Measurements from ENCODE around the gene LMF1. TPM values are rescaled to one million over a fixed set of nuclear protein-coding genes. Genes with fewer than 3 reads are reported as not detected.

Gene LMF1
- total and polyA plus RNA-seq, 2 of the 13 experiments (the other 11 are each of a cell fraction or from before 2014, with no cell fraction given) = 6.8 to 8.5 TPM

DNA sequence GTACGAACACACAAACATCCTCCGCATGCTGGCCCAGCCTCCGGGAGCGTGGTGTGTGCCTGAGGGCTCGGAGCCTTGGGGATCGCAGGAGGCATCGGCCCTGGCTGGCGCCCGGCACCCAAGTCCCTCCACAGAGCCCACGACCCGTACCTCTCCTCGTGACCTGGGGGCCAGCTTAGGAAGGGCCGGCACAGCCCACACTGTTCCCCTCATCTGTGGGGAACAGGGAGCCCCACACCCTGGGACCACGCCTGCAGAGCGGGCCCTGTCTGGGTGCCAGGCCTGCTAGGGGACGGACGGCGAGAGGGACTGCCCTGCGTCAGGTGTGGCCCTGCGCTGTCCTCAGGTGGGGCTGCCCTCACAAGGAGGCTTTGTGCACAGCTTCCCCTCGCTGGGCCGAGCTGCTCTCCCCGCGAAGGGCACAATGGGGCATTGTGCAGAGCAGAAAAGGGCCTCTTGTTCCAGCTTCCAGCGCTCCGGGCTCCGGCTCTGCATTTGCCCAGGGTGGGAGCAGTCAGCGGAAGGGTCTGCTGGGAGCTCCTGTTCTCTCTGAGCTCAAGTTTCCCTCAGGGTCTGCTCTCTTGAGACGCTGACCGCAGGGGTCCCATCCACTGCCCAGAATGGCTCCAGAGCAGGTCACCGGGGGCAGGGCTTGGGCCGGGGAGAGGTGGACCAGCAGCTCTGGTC, 1.7 kb upstream of the LMF1 start (continued):
- TF ChIP-seq CSRNP1 (CRISPR knock-in tag; IDR thresholded peaks at IDR 0.05) (peak; percentile 20; the same call in 1 of the 2 replicates), CBX5 (CRISPR knock-in tag; IDR thresholded peaks at IDR 0.05; ENCODE audit: borderline replicate concordance) (peak; percentile 39; the same call in 1 of the 2 replicates), ZNF274 (CRISPR knock-in tag; IDR thresholded peaks at IDR 0.05) (peak; percentile 46; the same call in 1 of the 2 replicates), FOSL2 (CRISPR knock-in tag; IDR thresholded peaks at IDR 0.05) (no peak; the same call in 1 of the 2 replicates), ZBTB38 (CRISPR knock-in tag; IDR thresholded peaks at IDR 0.05) (peak; percentile 63; the same call in 1 of the 2 replicates), NR2F6 (IDR thresholded peaks at IDR 0.05) (no peak), NR2F6 (CRISPR knock-in tag; IDR thresholded peaks at IDR 0.05) (peak; percentile 42; the same call in 1 of the 2 replicates), NR2F2 (IDR thresholded peaks at IDR 0.05; ENCODE audit: borderline replicate concordance, low read depth) (no peak), RARA (CRISPR knock-in tag; IDR thresholded peaks at IDR 0.05) (peak; percentile 41), KDM2A (CRISPR knock-in tag; IDR thresholded peaks at IDR 0.05; ENCODE audit: borderline replicate concordance, low read depth) (peak; percentile 70; the same call in 1 of the 2 replicates), THAP11 (CRISPR knock-in tag; IDR thresholded peaks at IDR 0.05) (peak; percentile 52; the same call in 1 of the 2 replicates), ZNF674 (CRISPR knock-in tag; IDR thresholded peaks at IDR 0.05; ENCODE audit: low read depth) (0 out of 2 replicates have a peak, but pooled peaks have one; percentile 33), ZBTB43 (CRISPR knock-in tag; conservative IDR thresholded peaks at IDR 0.05) (no peak; the same call in 1 of the 2 replicates), SALL2 (CRISPR knock-in tag; IDR thresholded peaks at IDR 0.05) (peak; percentile 55; the same call in 1 of the 2 replicates), SMC3 (IDR thresholded peaks at IDR 0.05; ENCODE audit: low read length) (no peak), ARNT2 (CRISPR knock-in tag; IDR thresholded peaks at IDR 0.05; ENCODE audit: low read depth) (peak; percentile 71), ISL2 (CRISPR knock-in tag; IDR thresholded peaks at IDR 0.05) (peak; percentile 66), BRF2 (CRISPR knock-in tag; IDR thresholded peaks at IDR 0.05) (no peak), ZNF235 (CRISPR knock-in tag; IDR thresholded peaks at IDR 0.05; ENCODE audit: borderline replicate concordance) (no peak), HOXA9 (CRISPR knock-in tag; IDR thresholded peaks at IDR 0.05; ENCODE audit: borderline replicate concordance) (no peak), ZNF766 (CRISPR knock-in tag; IDR thresholded peaks at IDR 0.05; ENCODE audit: borderline replicate concordance) (no peak)
- TF ChIP-seq, protein P1, sequence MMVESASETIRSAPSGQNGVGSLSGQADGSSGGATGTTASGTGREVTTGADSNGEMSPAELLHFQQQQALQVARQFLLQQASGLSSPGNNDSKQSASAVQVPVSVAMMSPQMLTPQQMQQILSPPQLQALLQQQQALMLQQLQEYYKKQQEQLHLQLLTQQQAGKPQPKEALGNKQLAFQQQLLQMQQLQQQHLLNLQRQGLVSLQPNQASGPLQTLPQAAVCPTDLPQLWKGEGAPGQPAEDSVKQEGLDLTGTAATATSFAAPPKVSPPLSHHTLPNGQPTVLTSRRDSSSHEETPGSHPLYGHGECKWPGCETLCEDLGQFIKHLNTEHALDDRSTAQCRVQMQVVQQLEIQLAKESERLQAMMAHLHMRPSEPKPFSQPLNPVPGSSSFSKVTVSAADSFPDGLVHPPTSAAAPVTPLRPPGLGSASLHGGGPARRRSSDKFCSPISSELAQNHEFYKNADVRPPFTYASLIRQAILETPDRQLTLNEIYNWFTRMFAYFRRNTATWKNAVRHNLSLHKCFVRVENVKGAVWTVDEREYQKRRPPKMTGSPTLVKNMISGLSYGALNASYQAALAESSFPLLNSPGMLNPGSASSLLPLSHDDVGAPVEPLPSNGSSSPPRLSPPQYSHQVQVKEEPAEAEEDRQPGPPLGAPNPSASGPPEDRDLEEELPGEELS (CRISPR knock-in tag; IDR thresholded peaks at IDR 0.05) = 0 out of 2 replicates have a peak, but pooled peaks have one; percentile 30
- TF ChIP-seq, protein P2, sequence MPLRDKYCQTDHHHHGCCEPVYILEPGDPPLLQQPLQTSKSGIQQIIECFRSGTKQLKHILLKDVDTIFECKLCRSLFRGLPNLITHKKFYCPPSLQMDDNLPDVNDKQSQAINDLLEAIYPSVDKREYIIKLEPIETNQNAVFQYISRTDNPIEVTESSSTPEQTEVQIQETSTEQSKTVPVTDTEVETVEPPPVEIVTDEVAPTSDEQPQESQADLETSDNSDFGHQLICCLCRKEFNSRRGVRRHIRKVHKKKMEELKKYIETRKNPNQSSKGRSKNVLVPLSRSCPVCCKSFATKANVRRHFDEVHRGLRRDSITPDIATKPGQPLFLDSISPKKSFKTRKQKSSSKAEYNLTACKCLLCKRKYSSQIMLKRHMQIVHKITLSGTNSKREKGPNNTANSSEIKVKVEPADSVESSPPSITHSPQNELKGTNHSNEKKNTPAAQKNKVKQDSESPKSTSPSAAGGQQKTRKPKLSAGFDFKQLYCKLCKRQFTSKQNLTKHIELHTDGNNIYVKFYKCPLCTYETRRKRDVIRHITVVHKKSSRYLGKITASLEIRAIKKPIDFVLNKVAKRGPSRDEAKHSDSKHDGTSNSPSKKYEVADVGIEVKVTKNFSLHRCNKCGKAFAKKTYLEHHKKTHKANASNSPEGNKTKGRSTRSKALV (CRISPR knock-in tag; IDR thresholded peaks at IDR 0.05) = peak; percentile 84

Data from HepG2 (cell line).